SJCRH30 (cell line): Measurements from ENCODE around the gene RAB11FIP2. TPM values are rescaled to one million over a fixed set of nuclear protein-coding genes. Genes with fewer than 3 reads are reported as not detected.

Source experiments
- DNase-seq, 2 experiments: peaks; one replicate each; pipeline ENCODE4 v3.0.0-alpha.2; 2015 to 2020
- H3K27ac ChIP-seq: fragments of 250-450 bp; sonication (Bioruptor Pico); 2 replicates; pipeline ENCODE4 v1.5.1; 2020; ENCODE audit warnings: mild to moderate bottlenecking, moderate library complexity
- H3K27me3 ChIP-seq: fragments of 250-450 bp; sonication (Bioruptor Pico); 2 replicates; pipeline ENCODE4 v1.5.1; 2020; ENCODE audit warnings: mild to moderate bottlenecking, moderate library complexity
- H3K36me3 ChIP-seq: fragments of 250-450 bp; sonication (Bioruptor Pico); 2 replicates; pipeline ENCODE4 v1.5.1; 2020; ENCODE audit warnings: mild to moderate bottlenecking, moderate library complexity
- H3K4me1 ChIP-seq: fragments of 250-450 bp; sonication (Bioruptor Pico); 2 replicates; pipeline ENCODE4 v1.5.1; 2020; ENCODE audit warnings: mild to moderate bottlenecking, moderate library complexity
- H3K4me3 ChIP-seq: fragments of 250-450 bp; sonication (Bioruptor Pico); 2 replicates; pipeline ENCODE4 v1.5.1; 2020; ENCODE audit warnings: mild to moderate bottlenecking, moderate library complexity
- H3K9me3 ChIP-seq: fragments of 250-450 bp; sonication (Bioruptor Pico); replicated peaks from 2 replicates; pipeline ENCODE4 v1.5.1; 2020; ENCODE audit warnings: mild to moderate bottlenecking, moderate library complexity
- total RNA-seq: library from RNA; depleted of rRNA; stranded (reverse); fragments of >200 nt; shearing (Covaris generic); gene quantifications from 2 replicates; pipeline ENCODE4 v1.2.3, GENCODE V29; 2014

RAB11FIP2 gene
- total RNA-seq, 1 experiment from 2014 or later: 26.6 TPM

DNA sequence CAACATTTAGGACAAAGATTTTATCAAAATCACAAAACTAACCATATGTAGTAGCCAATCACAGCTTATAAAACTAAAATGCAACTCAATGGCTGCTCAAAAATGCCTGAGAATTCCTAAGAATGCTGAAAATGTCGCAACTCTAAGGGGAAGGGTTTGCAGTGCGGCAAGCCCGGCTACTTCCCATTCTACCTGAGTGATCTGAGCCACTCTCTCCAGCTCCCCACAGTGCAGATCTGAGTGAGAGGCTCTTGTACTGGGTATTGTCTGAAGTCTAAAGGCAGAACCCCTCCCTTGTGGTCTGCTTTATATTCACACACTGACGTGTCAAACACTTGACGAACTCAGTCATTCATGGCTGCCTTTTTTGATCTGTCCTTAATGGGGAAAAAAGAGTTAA, 28.9 kb downstream of the RAB11FIP2 start:
- H3K9me3 ChIP-seq: no peaks in the 10 kb centered on the region
- no peaks in the 10 kb centered on the region for H3K27me3 ChIP-seq
- no peak for DNase-seq
- no peaks in the 10 kb centered on the region for H3K36me3 ChIP-seq
- H3K4me1 ChIP-seq: no peaks in the 10 kb centered on the region
- no peak overlapping the region for H3K27ac ChIP-seq
- H3K4me3 ChIP-seq: no peak overlapping the region

GRCh38 chr10:118017071-118017740, 29.5 kb downstream of the RAB11FIP2 start:
- H3K27me3 ChIP-seq: no peaks in the 10 kb centered on the region
- H3K27ac ChIP-seq: no peak overlapping the region
- no peaks in the 10 kb centered on the region for H3K4me1 ChIP-seq
- H3K36me3 ChIP-seq: no peaks in the 10 kb centered on the region
- no peaks in the 10 kb centered on the region for H3K9me3 ChIP-seq
- no peak overlapping the region for H3K4me3 ChIP-seq
- no peak for DNase-seq

DNA sequence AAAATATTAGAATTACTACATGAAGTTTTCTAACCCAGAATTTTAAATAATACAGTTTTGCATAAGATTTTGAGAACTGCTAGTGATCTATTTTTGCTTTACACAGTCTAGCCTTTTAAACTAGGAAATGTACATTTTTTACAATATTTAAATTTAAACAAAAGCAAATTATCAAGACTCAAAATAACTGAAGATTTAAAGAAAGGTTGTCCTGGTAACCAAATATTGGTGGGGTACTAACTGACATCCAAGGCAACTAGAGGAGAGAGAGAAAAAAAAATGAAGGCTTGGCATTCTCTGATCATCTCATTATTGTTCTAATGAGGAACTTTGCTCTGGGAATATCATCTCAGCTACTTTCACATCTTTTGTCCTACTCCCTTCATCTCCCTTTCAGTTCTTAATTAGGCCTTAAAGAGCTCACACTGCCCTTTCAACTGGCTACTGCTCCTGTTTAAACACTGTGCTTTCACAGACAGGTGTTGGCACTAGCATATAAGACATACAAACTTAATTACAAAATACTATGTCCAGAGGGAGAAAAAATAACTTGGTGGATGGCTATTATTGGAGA, 33.7 kb downstream of the RAB11FIP2 start:
- no peak overlapping the region for H3K4me3 ChIP-seq

GRCh38 chr10:118007773-118008172, 39.0 kb downstream of the RAB11FIP2 start:
- Histone ChIP-seq H3K4me1 (peaks cover 28% of the 10 kb centered on the region), H3K9me3 (no peaks in the 10 kb centered on the region), H3K36me3 (peaks cover 3% of the 10 kb centered on the region; the same call in 1 of the 2 replicates), H3K4me3 (no peak overlapping the region), H3K27me3 (no peaks in the 10 kb centered on the region), H3K27ac (peak overlapping the region; percentile 62)
- DNase-seq: peak; percentile 33 to 80

More for the DNA sequence above, 33.7 kb downstream of the RAB11FIP2 start:
- H3K4me1 ChIP-seq: peaks cover 9% of the 10 kb centered on the region
- no peaks in the 10 kb centered on the region for H3K9me3 ChIP-seq
- no peaks in the 10 kb centered on the region for H3K27me3 ChIP-seq
- H3K36me3 ChIP-seq: no peaks in the 10 kb centered on the region; the same call in 1 of the 2 replicates
- no peak for DNase-seq
- H3K27ac ChIP-seq: no peak overlapping the region

DNA sequence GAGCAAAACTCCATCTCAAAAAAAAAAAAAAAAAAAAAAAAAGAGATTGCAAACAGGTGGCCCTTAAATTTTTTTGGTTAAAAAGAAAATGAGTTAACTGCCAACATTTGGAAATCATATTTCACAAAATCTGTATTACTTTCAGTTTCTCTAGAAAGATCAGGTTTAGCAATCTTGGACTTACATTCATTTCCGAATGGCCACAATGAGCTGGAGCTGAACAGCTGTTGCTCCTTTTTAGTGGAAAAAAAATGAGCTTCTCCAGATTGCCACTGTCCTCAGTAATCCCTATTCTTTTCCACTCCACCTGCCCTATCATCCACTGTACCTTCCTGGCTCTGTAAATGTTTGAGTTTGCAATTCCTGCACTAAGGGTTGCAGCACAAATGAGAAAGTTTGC, 43.6 kb downstream of the RAB11FIP2 start:
- Histone ChIP-seq H3K36me3 (peaks cover 3% of the 10 kb centered on the region; the same call in 1 of the 2 replicates), H3K27me3 (no peaks in the 10 kb centered on the region), H3K27ac (no peak overlapping the region), H3K4me3 (no peak overlapping the region), H3K4me1 (peaks cover 21% of the 10 kb centered on the region), H3K9me3 (no peaks in the 10 kb centered on the region)
- peak in 1 of 2 experiments; percentile 52 for DNase-seq

DNA sequence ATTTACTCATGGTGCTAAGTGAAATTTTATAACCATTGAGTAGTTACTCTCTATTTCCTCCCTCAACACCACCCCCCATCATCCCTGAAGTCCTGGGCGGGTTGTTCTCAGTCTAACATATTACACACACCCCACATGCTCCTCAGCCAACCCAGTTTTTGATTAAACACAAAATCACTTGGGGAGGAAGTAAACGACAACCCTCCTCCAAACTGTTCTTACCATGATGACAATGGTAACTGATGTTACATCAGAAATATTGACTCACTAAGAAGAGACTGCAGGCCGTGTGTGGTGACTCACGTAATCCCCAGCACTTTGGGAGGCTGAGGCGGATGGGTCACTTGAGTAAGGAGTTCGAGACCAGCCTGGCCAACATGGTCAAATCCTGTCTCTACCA, 44.2 kb downstream of the RAB11FIP2 start:
- Histone ChIP-seq H3K9me3 (no peaks in the 10 kb centered on the region), H3K27me3 (no peaks in the 10 kb centered on the region), H3K4me1 (peaks cover 15% of the 10 kb centered on the region), H3K4me3 (no peak overlapping the region), H3K36me3 (peaks cover 3% of the 10 kb centered on the region; the same call in 1 of the 2 replicates), H3K27ac (no peak overlapping the region)
- DNase-seq: no peak

- Histone ChIP-seq H3K9me3 (no peaks in the 10 kb centered on the region), H3K27ac (no peak overlapping the region), H3K27me3 (no peaks in the 10 kb centered on the region), H3K36me3 (no peaks in the 10 kb centered on the region), H3K4me1 (no peaks in the 10 kb centered on the region), H3K4me3 (no peak overlapping the region)
- no peak for DNase-seq
Measured at GRCh38 chr10:117997673-117998072, 49.1 kb downstream of the RAB11FIP2 start.

- H3K27ac ChIP-seq: no peak overlapping the region
- H3K9me3 ChIP-seq: no peaks in the 10 kb centered on the region
- DNase-seq: no peak
- H3K36me3 ChIP-seq: no peaks in the 10 kb centered on the region
- no peaks in the 10 kb centered on the region for H3K4me1 ChIP-seq
- H3K4me3 ChIP-seq: no peak overlapping the region
- H3K27me3 ChIP-seq: no peaks in the 10 kb centered on the region
Measured at GRCh38 chr10:117996709-117997108, 50.0 kb downstream of the RAB11FIP2 start.

GRCh38 chr10:117994771-117995170, 52.0 kb downstream of the RAB11FIP2 start:
- Histone ChIP-seq H3K4me3 (no peak overlapping the region), H3K27me3 (no peaks in the 10 kb centered on the region), H3K36me3 (no peaks in the 10 kb centered on the region), H3K4me1 (no peaks in the 10 kb centered on the region), H3K27ac (no peak overlapping the region), H3K9me3 (no peaks in the 10 kb centered on the region)
- DNase-seq: no peak

GRCh38 chr10:117993166-117993565, 53.6 kb downstream of the RAB11FIP2 start:
- no peak for DNase-seq
- Histone ChIP-seq H3K4me1 (no peaks in the 10 kb centered on the region), H3K4me3 (no peak overlapping the region), H3K27me3 (no peaks in the 10 kb centered on the region), H3K9me3 (no peaks in the 10 kb centered on the region), H3K36me3 (no peaks in the 10 kb centered on the region), H3K27ac (no peak overlapping the region)

- Histone ChIP-seq H3K9me3 (no peaks in the 10 kb centered on the region), H3K27ac (no peak overlapping the region), H3K27me3 (no peaks in the 10 kb centered on the region), H3K4me1 (no peaks in the 10 kb centered on the region), H3K36me3 (no peaks in the 10 kb centered on the region), H3K4me3 (no peak overlapping the region)
- no peak for DNase-seq
Measured at GRCh38 chr10:117991701-117992100, 55.0 kb downstream of the RAB11FIP2 start.

DNA sequence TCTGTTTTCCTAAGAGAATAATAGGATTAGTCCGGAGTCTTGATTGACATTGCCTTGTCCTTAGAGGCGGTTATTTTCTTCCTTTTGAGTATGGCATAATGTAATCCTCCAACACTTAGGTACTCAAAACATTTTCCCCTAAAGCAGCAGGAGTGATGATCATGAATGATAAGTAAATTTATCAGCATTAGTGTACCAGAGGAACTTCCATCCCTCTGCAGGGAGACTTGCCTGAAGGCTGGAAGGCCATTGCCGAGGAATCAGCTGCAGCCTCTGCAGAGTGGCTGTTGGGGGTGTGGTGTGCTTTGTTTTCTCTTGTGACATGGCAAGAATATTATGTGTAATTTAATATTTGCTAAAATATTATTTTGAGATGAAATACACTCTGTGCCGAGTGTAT, 56.8 kb downstream of the RAB11FIP2 start:
- Histone ChIP-seq H3K27me3 (no peaks in the 10 kb centered on the region), H3K9me3 (no peaks in the 10 kb centered on the region), H3K36me3 (no peaks in the 10 kb centered on the region), H3K4me1 (no peaks in the 10 kb centered on the region), H3K27ac (no peak overlapping the region), H3K4me3 (no peak overlapping the region)
- no peak for DNase-seq

DNA sequence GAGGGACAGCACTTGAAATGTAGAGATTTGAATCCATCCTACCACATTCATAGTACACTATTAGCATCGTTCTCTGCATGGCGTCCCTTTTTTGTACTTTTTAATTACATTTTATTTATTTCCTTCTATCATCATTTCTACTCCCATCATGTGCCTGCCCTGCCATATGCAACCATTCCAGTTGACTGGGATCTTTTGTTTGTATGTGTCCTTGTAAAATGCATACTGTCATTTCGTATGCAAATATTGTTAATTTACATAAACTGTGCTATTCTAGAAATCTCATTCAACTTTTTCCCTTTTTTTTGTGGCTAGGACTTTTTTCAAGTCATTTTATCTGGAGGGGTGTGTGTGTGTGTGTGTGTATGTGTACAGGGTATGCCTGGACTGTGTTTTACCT, 57.9 kb downstream of the RAB11FIP2 start:
- Histone ChIP-seq H3K9me3 (no peaks in the 10 kb centered on the region), H3K36me3 (no peaks in the 10 kb centered on the region), H3K4me3 (no peak overlapping the region), H3K27me3 (no peaks in the 10 kb centered on the region), H3K27ac (no peak overlapping the region), H3K4me1 (no peaks in the 10 kb centered on the region)
- no peak for DNase-seq

DNA sequence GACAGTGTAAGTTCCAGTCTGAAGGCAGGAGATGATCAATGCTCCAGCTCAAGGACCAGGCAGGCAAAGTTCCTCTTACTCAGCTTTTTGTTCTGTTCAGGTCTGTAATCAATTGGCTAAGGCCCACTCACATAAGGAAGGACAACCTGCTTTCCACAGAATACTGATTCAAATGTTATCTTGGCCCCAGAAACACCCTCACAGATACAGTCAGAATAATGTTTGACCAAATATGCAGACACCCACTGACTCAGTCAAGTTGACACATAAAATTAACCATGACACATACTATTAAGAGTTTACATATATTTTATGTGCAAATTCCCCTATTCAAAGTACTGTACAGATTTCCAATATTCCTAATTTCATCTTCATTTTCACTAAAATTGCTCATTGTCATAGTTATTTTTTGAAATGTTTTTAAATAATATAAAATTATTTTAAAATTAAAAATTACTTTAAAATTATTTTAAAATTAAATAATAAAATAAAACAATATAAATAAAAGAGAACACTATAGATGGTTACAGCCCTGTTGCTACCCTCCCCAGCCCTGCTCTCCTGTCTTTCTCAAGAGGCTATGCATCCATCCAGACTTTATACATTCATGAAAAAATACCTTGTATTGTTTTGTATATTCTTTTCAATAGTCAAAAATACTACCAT, 59.4 kb downstream of the RAB11FIP2 start:
- no peaks in the 10 kb centered on the region for H3K9me3 ChIP-seq
- no peak overlapping the region for H3K4me3 ChIP-seq
- H3K27ac ChIP-seq: no peak overlapping the region
- H3K36me3 ChIP-seq: no peaks in the 10 kb centered on the region
- H3K27me3 ChIP-seq: no peaks in the 10 kb centered on the region
- no peaks in the 10 kb centered on the region for H3K4me1 ChIP-seq
- DNase-seq: no peak

- no peak overlapping the region for H3K27ac ChIP-seq
Measured at GRCh38 chr10:117983961-117984360, 62.8 kb downstream of the RAB11FIP2 start.

More at GRCh38 chr10:117983961-117984360, 62.8 kb downstream of the RAB11FIP2 start:
- DNase-seq: no peak
- H3K9me3 ChIP-seq: no peaks in the 10 kb centered on the region
- H3K36me3 ChIP-seq: no peaks in the 10 kb centered on the region
- no peaks in the 10 kb centered on the region for H3K4me1 ChIP-seq
- H3K4me3 ChIP-seq: no peak overlapping the region
- H3K27me3 ChIP-seq: no peaks in the 10 kb centered on the region
